OCI-LY1 (cell line): ENCODE results near the gene OTOF.

Source experiments
- CTCF ChIP-seq: fragments of 200-600 bp; sonication (generic), shearing (Covaris generic); IDR thresholded peaks from 2 replicates; pipeline ENCODE4 v1.5.1; 2017; ENCODE audit warnings: mild to moderate bottlenecking, antibody characterized with exemption, low read length, moderate library complexity, mixed read lengths
- EZH2 ChIP-seq: fragments of 200-600 bp; sonication (generic), shearing (Covaris generic); IDR thresholded peaks from 2 replicates; pipeline ENCODE4 v1.8.0; 2017; ENCODE audit warnings: borderline replicate concordance, mixed run types, mild to moderate bottlenecking, antibody characterized with exemption, low read length, moderate library complexity, mixed read lengths

GRCh38 chr2:26423750-26424149, 54.2 kb downstream of the OTOF start:
- TF ChIP-seq EZH2 = no peak
- TF ChIP-seq CTCF = no peak
